ENCODE results near the gene COL6A3.
A peak's percentile ranks its signal among the peaks of the same experiment; 100 is the strongest.

The COL6A3 gene

DNA sequence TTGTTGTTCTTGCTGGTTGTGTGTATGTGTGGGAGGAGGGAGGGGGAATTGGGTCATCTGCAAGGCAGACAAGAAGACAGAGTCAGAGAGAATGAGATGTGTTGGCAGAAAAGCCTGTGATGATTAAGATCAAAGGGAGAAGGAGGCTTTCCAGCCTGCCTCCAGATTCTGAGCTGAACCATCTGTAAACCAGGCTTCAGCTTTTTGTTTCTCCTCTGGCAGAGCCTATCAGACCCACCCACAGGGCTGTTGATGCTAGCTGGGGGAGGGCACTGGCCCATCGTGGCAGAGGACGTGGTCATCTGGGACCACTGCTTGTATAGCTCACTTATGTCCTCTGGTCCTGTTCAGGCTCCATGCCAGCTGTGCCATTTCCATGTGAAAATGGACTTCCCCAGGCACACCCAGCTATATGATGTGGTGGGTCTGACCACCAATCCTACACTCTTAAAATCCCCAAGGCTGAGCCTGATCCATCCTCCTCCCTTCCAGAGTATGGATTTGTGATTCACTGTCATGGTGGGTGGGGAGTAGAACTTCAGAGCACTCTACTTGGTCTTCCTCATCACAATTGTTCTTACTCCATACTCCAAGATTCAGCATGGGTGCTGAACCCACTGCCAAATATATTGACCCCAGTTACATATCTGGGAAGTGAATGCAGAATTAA lies 27.8 kb upstream of the COL6A3 start:
- DNase-seq (ENCODE audit: low read depth): no peak

DNA sequence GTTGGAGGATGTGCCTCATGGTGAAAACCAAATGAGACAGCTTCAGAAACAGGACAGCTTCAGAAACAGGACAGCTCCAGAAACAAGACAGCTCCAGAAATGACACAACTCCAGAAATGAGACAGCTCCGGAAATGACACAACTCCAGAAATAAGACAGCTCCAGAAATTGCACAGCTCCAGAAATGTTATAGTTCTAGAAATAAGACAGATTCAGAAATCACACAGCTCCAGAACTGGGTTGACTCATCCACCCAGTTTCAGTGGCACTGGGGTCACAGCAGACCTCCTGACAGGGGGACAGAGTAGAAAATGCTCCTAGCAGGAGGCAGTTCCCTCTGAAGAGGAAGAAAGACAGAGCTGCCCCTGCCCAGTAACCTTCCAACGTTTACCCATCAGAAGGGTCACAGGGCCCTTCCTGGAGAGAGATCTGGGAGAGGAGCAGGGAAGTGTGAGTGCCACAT lies 26.9 kb upstream of the COL6A3 start:
- peak; percentile 40 for DNase-seq (ENCODE audit: low read depth)

GRCh38 chr2:237438080-237438940 lies 24.3 kb upstream of the COL6A3 start:
- DNase-seq (ENCODE audit: low read depth): no peak

DNA sequence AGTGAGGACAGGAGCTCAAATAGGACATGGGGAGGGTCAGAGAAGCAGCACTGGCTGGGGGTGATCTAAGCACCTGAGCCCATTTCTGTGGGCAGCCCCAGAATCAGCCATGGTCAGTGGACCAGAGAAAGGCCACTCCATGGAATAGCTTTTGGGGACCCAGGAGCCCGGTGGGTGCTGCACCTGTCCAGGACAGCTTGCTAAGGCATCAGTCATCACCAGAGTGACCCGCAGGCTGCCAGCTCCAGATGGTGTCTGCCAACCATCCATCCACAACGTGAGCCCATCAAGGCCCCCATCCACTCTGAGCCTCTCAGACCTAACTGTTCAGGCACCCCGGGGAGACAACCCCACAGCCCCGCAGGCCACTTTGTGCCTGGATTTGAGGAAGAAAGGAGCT lies 23.6 kb upstream of the COL6A3 start:
- no peak for DNase-seq (ENCODE audit: low read depth)

- no peak for DNase-seq (ENCODE audit: low read depth)
These were observed 22.1 kb upstream of the COL6A3 start for GRCh38 chr2:237435844-237436587.

GRCh38 chr2:237434866-237435311 lies 20.9 kb upstream of the COL6A3 start:
- DNase-seq (ENCODE audit: low read depth): peak; percentile 68

- DNase-seq (ENCODE audit: low read depth): no peak
These were observed 20.1 kb upstream of the COL6A3 start for GRCh38 chr2:237433920-237434676.

DNA sequence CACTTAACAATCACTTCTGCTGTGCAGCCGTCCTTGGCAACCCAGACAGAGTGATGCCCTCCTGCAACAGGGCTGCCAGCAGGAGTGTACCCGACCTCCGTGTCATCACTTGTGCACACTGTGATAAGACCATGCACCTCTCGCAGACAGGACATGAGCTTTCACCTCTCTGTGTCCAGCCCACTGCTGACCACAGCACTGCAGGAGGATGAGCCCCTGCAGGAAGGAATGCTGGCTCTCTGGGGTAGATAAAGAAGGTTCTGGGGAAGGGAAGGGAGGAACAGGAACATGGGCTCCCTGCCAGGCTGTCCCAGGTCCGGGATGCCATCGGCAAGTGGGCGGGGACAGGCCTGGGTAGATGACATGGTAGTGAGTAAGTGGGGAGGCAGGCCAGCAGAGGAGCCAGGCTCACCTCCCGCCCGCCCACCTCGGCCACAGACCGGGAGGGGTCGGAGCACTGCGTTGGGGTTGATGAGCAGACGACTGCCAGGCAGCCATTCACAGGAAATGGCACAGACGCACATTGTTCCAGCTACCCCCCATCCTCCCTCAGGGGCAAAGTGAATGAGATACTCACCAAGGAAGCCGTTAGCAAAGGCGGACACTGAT lies 18.6 kb upstream of the COL6A3 start:
- DNase-seq (ENCODE audit: low read depth): peak; percentile 74

DNA sequence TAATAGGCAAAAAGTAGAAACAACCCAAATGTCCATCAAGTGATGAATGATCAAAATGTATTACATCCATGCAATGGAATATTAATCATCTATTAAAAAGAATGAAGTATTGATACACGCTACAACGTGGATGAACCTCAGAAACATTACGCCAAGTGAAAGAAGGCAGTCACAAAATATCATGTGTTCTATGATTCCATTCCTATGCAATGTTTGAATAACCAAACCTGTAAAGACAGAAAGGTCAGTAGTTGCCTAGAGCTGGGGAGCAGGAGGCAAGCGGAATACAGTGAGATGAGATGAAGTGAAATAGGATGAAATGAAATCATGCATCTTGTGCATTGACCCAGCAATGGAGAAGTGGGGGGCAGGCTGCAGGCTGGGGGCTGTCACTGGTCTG lies 17.9 kb upstream of the COL6A3 start:
- DNase-seq (ENCODE audit: low read depth): no peak

- no peak for DNase-seq (ENCODE audit: low read depth)
These were observed 17.4 kb upstream of the COL6A3 start for GRCh38 chr2:237431372-237431771.

- DNase-seq (ENCODE audit: low read depth): no peak
These were observed 16.9 kb upstream of the COL6A3 start for GRCh38 chr2:237430861-237431260.

- no peak for DNase-seq (ENCODE audit: low read depth)
These were observed 15.8 kb upstream of the COL6A3 start for GRCh38 chr2:237429753-237430152.

DNA sequence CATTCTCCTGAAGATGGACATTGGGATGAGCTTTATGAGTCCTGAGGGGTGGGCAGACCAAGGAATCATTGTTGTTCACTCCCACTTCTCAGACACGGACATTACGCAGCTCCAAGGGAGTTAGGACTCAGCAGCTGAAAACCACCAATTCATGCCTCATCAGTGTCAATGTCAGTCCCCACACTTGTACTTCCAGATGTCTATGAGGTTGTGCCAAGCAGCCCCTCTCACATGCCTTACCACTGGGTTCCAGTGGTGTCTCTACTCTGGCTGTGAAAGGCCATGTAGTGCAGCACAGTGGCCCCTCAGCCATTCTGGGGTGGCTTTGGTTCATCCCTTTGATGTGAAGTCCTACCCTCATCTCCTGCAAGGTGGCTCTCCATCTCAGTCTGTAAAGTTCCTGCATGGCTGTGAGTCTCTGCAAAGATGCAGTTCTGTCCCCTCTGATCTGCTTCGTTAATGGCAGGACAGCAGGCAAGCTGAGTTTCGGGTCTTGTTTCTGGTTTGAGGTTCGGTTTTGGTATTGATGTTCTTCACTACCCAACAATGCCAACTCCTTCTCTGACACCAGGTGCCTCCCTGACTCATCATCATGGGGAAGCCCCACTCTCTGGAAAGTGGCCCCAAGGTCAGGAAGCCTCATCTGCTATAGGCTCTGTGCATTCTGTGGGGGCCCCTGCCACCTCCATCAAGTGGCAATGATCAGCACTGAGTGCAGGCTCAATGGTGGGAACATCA lies 14.0 kb upstream of the COL6A3 start:
- DNase-seq (ENCODE audit: low read depth): peak; percentile 66

- DNase-seq (ENCODE audit: low read depth): no peak
These were observed 12.6 kb upstream of the COL6A3 start for GRCh38 chr2:237426517-237426916.

GRCh38 chr2:237425320-237425719 lies 11.4 kb upstream of the COL6A3 start:
- no peak for DNase-seq (ENCODE audit: low read depth)

DNA sequence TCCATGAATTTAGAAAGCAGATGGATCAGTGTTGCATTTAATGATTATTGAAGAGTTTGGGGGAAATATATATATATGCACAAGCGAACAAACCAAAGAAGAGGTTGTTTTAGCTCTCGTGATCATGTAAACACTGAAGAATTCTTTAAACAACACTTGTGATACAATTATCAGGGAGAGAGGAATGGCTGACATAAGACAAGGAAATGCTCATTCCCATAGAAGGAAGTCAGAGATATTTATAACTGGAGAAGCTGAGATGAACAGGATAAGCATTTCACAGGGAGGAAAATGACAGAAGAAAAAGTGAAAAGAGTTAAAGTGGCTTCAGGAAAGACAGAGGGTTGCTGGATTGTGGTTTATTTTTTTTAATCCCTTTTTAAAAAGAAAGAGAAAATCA lies 10.6 kb upstream of the COL6A3 start:
- no peak for DNase-seq (ENCODE audit: low read depth)

DNA sequence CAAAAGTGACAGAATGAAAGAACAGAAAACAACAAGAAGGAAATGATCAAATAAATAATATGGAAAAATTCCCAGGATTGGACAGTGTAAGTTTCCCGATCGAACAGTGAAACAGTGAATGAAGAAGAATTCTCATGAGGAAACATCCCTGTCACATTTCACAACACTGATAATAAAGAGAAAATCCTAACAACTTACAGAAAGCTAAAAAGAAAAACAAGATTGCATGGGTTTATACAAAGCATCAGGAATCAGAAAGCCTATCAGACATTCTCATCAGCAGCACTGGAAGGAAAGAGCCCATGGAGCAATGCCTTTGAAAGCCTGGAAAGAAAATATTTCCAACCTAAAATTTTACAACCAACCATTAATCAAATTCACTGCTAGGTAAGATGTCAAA lies 9.9 kb upstream of the COL6A3 start:
- no peak for DNase-seq (ENCODE audit: low read depth)

GRCh38 chr2:237422309-237422708 lies 8.3 kb upstream of the COL6A3 start:
- no peak for DNase-seq (ENCODE audit: low read depth)

GRCh38 chr2:237421542-237422116 lies 7.7 kb upstream of the COL6A3 start:
- peak; percentile 67 for DNase-seq (ENCODE audit: low read depth)

GRCh38 chr2:237418300-237418699 lies 4.3 kb upstream of the COL6A3 start:
- DNase-seq (ENCODE audit: low read depth): no peak

All from activated T-helper 9 cell treated with anti-CD3 and anti-CD28 coated beads, Interleukin-2, amount 50 U/mL, for 16 hours (primary cell).